Stimulated activated CD8-positive, alpha-beta memory T cell treated with anti-CD3 and anti-CD28 coated beads, Interleukin-4, amount 100 ng/mL, for 1 hour (primary cell): ENCODE data around the gene RRAGD.
"Not testable (repeated sequence)": the region's sequence is repeated elsewhere in the genome, so short reads cannot be mapped to it uniquely, and the experiment has no call there.

ENCODE experiments used
- DNase-seq, 2 donors: peaks; one replicate each; pipeline ENCODE4 v3.0.0-alpha.2; 2020; ENCODE audit warnings: low read depth in 2 of 2, low spot score in 1 of 2

RRAGD gene

DNA sequence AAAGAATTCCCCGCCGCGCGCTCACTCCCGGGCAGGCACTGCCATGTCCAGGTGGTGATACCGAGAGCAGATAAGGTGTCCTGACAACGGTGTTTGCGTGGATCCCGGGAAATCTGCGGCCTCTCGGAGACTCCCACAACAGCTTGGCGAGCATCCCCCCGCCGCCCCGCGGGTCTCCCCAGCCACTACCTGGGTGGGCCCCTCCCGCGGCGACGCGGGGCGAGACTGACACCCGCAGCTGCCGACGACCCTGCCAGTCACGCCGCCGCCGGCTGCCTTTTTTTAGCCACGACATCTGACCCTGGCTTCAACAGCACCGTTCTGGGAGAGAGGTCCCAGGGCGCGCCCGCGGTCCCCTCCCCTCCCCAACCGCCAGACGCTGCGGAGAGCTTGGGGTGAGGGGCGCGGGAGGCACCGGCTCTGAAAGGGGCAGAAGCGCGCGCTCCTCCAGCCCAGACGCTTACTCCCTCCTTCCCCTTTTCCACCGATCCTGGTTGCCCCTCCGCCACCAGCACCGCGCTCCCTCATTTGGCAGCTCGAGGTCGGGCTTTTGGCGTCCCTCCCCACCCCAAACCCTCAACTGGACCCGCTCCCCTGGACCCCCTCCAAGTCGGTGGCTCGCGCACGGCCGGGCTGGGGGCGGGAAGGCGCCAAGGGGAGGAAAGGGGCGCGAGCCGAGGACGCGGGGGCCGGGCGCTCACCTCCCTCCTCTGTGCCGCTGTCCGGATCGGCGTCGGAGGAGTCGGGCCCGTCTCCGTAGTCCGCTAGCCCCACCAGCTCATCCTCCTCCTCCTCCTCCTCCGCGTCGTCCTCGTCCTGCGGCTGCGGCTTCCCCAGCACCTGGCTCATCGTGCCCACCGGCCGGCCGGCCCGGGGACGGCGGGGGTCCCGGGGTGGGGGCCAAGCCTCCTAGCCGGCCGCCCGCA is 665 bp downstream of the RRAGD start:
- DNase-seq: no peak

DNA sequence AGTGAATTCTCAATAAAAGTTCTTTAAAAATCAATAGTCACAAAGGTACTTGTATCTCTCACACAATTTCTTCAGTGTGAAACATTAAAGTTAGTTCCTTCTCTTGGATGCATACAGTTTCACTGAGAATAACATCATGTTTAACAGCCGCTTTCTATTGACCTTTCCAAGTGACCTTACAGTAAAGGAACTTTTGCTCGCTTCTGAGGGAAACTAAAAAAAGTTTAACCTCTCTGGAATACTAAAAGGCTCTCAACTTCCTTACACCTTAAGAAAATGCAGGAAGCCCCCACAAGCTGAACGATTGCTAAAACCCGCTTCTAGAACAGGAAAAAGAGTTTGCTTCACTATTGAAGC is 1.3 kb downstream of the RRAGD start:
- no peak for DNase-seq

DNA sequence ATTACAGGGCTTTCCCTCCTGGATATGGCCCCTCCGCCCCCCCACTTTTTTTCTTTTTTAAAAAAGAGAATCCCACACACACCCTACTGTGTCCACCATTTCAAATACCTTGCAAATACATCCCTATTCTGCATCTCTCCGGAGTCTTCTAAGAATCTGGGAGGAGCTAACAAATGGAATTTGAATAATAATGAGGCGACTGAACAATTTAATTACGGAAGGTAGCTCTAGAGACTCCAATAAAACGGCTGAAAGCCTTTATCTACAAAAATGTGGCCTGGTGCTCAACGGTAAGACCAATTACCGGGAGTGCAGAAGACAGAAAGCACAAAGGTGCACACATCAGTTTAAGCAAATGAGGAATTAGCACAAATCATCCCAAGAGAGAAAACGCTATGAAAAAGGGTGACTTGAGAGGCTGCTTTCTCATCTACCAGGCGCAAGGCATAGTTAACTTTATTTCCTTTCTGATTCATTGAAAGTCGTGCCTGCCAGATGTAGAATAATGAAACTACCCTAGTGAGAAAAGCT is 1.8 kb downstream of the RRAGD start:
- no peak for DNase-seq

DNA sequence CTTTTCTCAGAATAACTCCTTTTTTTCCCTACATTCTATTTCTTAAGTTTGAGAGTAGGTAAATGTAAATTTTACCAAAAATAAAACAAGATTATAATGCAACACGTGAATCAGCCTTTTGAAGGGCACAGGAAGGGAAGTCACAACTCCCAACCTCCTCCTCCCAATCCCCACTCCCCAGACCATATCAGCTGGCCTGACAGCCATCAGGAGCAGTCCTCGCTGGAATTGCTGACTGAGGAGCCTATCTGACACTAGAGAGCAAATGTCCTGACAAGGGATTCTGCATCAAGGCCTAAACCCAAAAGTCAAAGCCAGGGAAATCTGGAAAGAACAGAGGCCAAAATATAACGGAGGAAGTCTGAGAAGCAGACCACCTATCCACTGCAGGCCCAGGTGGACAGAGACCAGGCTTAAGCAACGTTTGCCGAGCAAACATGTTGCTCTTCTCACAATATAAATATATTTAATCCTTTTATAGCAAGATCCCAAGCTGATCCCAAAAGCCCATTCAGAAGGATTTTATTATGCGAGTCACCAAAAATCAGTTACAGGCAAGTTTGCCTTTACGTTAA is 2.5 kb downstream of the RRAGD start:
- DNase-seq: no peak

DNA sequence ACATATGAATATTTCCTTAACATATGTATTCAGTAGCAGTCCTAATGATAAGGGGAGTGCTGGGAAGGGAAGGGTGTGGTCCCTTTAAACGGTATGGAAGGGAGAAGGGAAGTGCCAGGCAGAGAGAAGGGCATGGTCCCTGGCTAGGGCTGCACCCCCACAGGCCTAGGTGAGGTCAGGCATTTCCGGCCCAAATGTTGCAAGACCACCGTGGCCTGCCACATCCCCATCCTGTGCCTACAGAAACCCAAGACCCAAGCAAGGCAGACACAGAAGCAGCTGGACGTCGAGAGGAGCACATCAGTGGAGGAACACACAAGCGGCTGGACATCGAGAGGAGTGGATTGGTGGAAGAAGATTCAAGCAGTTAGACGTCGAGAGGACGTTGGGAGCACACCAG is 5.9 kb downstream of the RRAGD start:
- DNase-seq: no peak

DNA sequence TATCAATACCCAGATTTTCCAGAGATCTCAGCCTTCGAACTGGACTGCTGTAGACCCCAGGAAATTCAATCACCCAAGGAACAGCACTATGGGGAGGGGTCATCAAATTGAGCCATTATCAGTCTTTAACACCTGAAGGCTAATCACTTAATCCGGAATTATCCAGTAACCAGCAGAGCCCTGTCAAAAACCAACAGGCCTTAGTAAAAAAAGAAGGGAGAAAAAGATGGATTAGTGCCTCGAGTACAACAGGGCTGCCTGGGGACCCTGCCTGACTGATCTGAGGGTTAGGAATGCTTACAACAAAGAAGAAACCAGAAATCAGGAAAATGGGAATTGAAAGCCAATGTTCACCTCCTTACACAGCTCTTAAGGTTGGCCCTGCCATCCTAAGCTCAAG is 7.6 kb downstream of the RRAGD start:
- no peak for DNase-seq

DNA sequence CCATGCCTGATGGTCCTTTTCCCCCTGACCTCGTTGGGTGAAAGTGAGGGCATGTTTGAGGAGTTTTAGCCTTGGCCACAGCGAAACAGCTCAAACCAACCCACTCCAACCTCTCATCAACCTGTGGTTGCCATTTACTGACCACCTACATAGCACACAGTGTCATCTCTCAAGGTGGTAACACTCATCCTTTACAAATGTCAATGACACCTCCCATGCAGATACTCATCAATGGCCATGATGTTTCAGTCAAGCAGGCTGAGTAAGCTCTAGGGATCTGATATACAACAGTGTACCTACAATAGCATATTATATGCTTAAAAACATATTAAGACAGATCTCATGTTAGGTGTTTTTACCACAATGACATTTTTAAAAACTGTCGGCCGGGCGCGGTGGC is 9.3 kb downstream of the RRAGD start:
- DNase-seq: no peak

DNA sequence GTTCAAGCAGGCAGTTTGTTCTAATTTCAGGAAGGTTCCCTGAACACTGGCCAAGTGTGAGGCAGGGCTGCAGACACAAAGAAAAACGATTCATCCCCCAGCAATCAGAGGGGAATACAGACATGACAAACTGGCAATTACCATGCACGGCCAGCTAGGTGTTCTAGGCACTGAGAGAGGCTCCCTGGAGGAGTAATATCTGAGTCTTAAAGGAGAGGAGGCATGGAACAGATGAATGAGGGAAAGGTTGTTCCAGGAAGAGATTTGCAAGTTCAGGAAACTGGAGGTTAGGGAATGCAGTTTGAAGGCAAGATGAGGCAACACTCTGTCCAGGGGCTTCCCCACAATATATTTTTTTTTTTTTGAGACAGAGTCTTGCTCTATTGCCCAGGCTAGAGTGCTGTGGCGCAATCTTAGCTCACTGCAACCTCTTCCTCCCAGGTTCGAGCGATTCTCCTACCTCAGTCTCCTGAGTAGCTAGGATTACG is 11.1 kb downstream of the RRAGD start:
- no peak for DNase-seq

DNA sequence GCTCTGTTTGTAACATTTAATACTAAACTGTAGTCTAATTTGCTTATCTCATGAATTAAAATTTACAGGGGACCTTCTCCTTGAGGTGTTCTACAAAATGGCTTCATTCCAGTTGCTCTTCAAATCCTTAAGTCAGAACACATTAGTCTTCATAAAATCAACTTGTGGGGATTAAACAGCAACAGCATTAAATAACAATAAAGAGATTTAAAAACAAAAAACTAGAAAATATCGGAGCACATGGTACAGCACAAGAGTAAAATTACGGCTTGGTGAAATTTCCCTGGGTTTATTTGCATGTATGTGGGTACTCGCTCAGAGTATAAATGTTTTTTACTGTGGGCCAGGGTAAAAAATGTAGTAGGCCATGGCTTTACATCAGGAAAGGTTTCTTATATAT is 12.0 kb downstream of the RRAGD start:
- no peak for DNase-seq

DNA sequence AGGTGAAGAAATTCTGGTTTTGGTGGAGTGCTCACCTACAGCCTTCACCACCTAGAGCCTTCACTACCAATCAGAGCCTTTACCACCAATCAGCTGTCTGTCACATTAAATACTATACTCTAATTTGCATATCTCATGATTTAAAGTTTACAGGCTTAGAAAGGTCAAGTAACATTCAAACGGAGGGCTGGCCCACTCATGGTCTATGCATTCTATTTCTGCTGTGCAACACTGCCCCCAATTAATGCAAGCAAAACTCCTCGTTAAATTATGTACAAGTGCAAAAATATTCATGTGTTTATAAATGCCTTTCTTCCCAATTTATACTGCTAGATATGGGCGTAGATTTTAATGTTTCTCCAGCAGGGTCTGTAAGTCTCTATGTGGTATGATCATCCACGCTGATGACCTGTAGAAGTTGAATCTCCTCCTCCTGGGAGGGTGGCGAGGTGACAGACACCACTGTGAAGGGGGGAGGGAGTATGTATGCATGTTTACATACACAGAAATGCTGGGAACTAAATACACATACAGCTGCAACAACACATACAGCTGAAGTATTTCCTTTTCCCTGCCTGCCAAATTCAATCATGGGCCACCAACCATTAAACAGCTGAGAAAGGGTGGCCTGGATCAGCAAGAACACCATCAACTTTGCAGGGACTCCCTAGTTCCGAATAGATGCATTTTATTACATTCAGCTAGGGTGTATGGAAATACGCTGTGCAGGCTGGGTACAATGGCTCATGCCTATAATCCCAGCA is 13.1 kb downstream of the RRAGD start:
- no peak for DNase-seq

DNA sequence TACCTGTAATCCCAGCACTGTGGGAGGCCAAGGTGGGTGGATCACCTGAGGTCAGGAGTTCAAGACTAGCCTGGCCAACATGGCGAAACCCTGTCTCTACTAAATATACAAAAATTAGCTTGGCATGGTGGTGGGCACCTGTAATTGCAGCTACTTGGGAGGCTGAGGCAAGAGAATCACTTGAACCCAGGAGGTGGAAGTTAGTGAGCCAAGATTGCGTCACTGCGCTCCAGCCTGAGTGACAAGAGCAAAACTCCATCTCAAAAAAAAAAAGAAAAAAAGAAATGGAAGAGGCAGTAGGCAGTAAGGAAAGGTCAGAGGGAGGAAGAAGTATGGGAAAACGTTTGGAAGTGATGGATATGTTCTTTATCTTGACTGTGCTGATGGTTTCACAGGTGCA is 14.2 kb downstream of the RRAGD start:
- DNase-seq: not testable (repeated sequence)

DNA sequence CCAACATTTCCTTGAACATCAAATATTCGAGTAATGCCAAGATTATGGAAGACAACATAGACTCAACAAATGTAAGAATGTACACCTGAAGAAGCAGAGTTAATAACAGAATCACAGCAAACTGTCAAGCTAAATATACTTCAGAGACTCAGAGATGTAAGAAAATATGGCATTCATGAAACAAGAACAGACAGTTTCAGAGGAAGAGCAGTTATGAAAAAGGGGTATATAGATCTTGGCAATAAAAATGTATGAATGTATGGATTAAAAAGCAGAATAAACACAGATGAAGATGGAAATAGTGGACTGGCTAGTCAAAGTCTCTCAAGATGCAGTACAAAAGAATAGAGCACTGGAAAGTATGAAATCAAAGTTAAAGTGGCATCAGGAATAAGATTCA is 18.4 kb downstream of the RRAGD start:
- DNase-seq: no peak

DNA sequence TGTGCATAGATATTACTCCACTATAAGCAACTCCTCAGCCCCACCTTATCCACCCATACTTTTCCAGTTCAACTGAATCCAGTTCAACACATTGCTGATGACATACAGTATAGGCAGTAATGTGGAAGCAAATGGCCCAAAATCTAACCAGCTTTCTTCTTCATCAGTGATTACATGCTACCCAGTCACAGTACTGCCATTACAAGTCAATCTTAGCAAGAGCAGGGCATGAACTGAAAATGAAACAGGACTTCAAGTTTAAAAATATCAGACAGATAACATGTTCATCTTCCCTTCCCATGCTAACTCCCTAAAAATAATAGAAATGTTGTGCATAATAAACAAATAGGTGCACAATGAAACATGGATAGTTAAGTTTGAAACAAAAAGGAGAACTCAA is 19.2 kb downstream of the RRAGD start:
- DNase-seq: no peak

DNA sequence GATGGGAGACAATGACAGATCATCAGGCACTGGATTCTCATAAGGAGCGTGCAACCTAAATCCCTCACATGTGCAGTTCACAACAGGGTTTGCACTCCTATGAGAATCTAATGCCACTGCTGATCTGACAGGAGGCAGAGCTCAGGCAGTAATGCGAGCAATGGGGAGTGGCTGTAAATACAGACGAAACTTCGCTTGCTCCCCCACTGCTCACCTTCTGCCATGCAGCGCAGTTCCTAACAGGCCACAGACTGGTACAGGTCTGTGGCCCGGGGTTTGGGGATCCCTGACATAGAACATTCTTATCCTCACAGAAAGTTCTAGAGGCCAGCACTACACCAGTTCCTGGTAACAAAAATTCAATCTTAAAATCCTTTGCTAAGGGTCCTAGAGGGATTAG is 23.2 kb downstream of the RRAGD start:
- DNase-seq: no peak

DNA sequence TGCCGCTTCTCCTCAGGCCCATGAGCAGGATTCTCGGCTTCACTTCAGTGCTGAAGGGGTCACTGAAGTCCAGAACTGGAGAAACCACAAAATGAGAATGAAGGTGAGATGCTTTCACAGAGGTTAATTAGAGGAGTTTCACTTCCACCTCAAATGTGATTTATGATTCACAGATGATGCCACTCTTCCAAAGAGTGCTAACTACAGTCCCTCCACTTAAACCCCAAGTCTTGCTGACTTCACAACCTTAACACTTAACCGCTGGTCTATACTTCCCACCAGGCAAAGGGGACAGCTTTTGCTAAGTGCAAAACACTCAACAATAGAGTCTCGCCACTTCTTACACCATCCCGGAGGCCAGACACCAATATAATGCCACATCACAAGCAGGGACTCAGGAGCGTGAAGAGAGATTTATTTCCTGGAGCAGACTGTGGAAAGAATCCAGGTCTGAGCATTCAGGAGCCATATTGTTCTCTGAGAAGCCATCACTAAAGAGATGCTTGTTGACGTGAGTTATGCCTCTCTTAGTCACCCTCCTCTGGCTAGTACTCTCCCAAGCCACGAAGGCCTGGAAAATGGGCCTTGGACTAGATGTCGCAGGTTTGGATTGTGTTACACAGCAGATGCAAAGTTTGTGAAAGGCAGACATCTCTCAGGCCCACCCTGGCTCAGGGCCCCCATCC is 24.4 kb downstream of the RRAGD start:
- DNase-seq: no peak

DNA sequence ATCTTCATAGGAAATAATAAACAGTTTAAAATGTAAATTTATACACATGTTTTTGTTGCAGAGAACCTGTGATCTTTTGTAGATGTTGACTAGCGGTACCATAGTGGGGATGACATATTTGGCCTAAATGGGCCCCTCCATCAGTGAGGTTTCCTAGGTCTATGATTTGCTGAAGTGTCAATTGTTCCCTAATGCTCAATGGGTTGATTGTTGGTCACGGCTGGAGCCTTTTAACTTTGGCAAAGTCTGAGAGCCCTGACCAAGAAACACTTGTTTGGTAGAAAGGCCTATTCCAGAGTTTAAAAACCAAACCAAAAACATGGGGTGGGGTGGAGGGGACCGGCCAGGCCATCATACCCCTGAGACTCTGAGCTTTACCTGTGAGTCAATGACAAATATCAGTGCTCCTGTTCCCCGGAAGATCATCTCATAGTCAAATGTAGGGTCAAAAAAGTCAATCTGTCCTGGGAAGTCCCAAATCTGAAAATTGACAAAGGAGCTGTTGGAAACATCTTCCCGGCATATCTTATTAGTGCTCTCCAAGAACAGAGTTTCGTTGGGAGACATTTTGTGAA is 25.1 kb downstream of the RRAGD start:
- no peak for DNase-seq

DNA sequence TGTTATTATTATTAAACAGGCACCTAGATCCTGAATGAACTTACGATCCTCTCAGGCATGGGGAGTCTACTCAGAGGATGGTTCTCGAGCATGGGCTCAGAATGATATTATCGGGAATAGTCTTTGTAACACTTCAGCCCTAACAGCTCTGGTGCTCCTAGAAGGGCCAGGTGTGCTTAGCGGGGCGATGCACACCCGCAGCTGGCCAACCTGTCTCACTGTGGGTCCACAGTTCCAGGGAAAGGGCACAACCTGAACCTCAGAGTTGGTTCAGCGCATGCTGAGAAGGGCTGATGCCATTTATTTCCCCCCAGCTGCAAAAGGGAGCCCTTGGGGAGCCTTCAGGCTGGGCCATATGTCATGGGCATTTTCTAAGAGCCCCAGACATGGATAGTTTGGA is 26.2 kb downstream of the RRAGD start:
- DNase-seq: no peak

DNA sequence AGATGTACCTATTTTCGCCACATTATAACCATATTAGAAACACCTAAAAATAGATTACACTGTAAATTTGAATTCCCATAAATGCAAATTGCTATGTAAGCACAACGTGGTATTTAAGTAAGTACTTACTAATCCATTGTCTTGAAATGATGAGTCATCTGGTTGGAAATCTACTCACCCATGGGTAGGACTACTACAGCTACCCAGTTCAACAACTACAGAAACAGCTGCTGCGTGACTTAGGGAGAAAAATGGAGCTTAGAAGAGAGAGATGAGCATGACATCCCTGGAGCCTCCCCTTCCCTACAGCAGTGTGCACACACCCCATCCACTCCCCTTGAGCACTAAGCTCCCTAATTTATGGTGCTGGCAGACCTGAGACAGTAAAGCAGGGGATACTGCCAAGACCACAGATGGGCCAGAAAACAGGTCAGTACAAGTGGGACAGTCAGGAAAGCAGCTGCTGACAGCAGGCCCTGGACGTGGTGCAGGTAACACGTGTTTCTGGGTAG is 26.9 kb downstream of the RRAGD start:
- DNase-seq: no peak

DNA sequence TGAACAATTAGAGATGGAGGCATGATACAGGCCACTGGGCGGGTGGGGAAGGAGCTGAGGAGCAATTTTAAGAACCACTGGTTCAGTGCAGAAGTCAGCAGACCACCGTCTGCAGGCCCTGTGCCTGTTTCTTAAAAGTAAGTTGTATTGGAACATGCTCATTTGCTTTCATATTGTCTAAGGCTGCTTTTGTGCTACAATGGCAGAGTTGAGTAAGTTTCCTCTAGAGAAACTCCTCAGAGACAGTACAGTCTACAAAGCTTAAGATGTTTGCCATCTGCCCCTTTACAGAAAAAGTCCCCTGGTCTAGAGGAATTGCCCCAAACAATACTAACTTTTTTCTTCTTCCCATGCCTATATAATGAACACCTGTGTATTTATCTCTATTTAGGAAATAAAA is 31.0 kb downstream of the RRAGD start:
- no peak for DNase-seq

DNA sequence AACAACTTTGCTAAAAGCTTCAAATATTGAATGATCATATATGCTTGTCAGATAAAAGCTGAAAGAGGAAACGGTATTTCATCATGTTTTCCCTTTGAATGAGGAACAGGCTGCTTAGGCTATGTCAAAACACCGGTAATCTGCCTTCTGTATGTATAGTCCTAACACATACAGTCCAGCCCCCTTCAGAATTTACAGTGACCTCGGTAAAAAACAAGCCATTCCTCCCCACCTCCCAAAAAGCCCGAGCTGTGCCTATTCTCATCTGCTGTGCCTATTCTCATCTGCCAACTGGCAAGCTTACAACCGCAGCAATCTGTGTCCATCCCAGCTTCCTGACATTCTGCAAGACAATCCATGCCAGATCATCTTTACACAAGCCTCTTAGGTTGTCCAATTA is 32.8 kb downstream of the RRAGD start:
- no peak for DNase-seq

DNA sequence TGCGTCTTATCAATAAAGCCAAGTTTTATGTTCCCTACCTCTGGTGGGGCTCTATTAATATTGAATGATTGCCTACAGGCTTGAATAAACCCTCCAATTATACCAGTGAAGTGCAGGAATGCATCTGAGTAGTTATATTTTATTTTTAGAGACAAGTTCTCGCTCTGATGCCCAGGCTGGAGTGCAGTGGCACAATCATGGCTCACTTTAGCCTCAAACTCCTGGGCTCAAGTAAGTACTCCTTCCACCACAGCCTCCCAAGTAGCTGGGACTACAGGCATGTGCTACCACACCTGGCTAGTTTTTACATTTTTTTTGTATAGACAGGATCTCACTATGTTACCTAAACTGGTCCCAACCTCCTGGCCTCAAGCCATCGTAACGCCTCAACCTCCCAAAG is 33.4 kb downstream of the RRAGD start:
- no peak for DNase-seq
